ENCODE results near the gene SLC36A2.
"Not testable (repeated sequence)": the region's sequence is repeated elsewhere in the genome, so short reads cannot be mapped to it uniquely, and the experiment has no call there.

SLC36A2 gene

DNA sequence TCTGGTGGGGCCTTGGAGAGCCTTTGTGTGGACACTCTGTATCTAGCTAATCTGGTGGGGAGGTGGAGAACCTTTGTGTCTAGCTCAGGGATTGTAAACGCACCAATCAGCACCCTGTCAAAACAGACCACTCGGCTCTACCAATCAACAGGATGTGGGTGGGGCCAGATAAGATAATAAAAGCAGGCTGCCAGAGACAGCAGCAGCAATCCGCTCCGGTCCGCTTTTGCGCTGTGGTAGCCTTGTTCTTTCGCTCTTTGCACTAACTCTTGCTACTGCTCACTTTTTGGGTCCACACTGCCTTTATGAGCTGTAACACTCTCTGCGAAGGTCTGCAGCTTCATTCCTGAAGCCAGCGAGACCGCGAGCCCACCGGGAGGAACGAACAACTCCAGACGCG, 37.5 kb downstream of the SLC36A2 start:
- not testable (repeated sequence) for H3K4me3 Mint-ChIP-seq; DNase-seq (ENCODE audit: low spot score in 2 of 2); ATAC-seq; H3K36me3 Mint-ChIP-seq; H3K4me1 Mint-ChIP-seq; H3K9me3 Mint-ChIP-seq; H3K27ac Mint-ChIP-seq

DNA sequence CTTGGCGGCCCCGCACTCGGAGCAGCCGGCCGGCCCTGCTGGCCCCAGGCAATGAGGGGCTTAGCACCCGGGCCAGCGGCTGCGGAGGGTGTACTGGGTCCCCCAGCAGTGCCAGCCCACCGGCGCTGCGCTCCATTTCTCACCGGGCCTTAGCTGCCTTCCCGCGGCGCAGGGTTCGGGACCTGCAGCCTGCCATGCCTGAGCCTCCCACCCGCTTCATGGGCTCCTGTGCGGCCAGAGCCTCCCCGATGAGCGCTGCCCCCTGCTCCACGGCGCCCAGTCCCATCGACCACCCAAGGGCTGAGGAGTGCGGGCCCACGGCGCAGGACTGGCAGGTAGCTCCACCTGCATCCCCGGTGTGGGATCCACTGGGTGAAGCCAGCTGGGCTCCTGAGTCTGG, 38.1 kb downstream of the SLC36A2 start:
- H3K9me3 Mint-ChIP-seq; ATAC-seq; H3K36me3 Mint-ChIP-seq; DNase-seq (ENCODE audit: low spot score in 2 of 2); H3K4me3 Mint-ChIP-seq; H3K4me1 Mint-ChIP-seq; H3K27ac Mint-ChIP-seq: not testable (repeated sequence)

DNA sequence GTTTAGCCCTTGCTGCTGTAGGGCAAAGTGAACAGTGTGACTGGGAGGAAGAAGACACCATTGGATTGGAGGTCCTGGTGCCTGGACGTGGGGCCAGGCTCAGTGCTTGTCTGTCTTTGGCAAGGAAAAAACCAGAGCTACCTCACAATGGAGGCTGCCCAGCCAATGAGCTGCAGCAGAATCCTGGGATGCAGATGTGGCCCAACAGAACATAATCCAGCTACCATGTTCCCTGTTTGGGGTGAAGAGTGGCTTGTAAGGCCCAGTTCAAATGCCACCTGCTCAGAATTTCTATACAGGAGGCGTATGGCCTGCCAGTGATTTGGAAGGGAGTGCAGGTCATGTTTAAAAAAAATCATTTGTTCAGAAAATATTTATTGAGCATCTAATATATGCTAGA, 43.7 kb downstream of the SLC36A2 start, which contains the start of gene SLC36A3:
Gene SLC36A3 (minus strand): TSS at position 101 of the 400 bp plus-strand sequence. CDS start 412 bp downstream, outside the sequence.
- no peaks in the 10 kb centered on the region for H3K4me1 Mint-ChIP-seq
- no peak within 1 kb of the TSS for H3K27ac Mint-ChIP-seq
- no peaks in the 10 kb centered on the region for H3K9me3 Mint-ChIP-seq
- no peak for DNase-seq (ENCODE audit: low spot score in 2 of 2)
- no peak for ATAC-seq
- H3K4me3 Mint-ChIP-seq = no peak within 1 kb of the TSS
- no peaks in the 10 kb centered on the region for H3K36me3 Mint-ChIP-seq

DNA sequence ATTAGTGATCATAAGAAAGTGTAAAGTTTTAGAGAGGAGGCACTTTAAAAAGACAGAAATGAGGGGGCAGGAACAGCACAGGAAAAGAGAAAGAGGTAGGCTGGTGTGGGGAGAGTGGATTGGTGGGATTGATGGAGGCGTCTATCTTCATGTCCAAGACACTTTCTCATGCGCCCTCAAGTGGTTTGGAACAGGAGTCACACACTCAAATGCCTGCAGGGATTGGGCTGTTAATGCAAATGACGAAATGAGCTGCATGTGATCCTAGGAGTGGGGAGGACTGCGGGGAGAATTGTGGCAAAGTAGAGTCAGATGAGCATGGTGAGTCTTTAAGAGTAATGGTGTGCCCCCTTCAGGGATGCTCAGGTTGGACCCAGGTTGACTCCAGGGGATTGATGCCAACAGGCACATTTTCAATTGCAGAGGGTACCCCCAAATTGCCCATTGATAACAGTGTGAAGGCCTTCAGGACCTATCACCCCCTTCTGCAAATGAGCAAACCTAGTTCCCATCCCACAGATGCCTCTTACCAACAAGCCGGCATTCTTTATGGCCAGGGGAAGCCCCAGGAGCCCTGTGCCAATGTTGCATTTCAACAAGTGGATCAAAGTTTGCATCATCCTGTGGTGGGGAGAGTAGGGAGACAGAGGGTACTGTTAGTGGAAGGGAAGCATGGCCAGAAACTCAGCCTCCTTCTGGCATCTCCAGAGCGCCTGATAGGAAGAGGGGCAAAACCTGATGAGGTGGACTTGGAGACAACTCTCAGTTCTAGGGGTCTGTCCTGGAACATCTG, 49.1 kb downstream of the SLC36A2 start:
- H3K36me3 Mint-ChIP-seq = no peaks in the 10 kb centered on the region
- ATAC-seq (peak; percentile 64), DNase-seq (ENCODE audit: low spot score in 2 of 2) (no peak)
- no peak overlapping the region for H3K27ac Mint-ChIP-seq
- no peaks in the 10 kb centered on the region for H3K9me3 Mint-ChIP-seq
- no peak overlapping the region for H3K4me3 Mint-ChIP-seq
- peaks cover 6% of the 10 kb centered on the region for H3K4me1 Mint-ChIP-seq

DNA sequence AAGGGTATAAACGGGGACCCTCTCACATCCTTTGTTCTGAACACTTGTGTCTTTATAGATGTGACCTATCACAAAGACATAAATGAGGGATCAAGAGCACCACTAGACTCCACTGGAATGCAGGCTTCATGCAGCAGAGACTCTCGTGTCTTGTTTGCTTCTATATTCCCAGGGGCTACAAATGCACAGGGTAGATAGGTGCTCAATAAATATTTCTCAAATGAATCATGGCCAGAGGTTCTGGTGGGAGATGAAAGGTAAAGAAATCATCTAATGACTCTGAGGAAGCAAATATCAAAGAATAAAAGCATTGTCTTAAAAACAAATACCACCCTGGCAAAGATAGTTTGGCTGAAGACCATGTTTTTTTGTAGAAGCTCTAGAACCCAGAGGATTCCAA, 50.4 kb downstream of the SLC36A2 start:
- DNase-seq (ENCODE audit: low spot score in 2 of 2) (no peak), ATAC-seq (no peak)
- Mint-ChIP-seq H3K4me1 (peaks cover 6% of the 10 kb centered on the region), H3K27ac (no peak overlapping the region), H3K4me3 (no peak overlapping the region), H3K36me3 (no peaks in the 10 kb centered on the region), H3K9me3 (no peaks in the 10 kb centered on the region)

DNA sequence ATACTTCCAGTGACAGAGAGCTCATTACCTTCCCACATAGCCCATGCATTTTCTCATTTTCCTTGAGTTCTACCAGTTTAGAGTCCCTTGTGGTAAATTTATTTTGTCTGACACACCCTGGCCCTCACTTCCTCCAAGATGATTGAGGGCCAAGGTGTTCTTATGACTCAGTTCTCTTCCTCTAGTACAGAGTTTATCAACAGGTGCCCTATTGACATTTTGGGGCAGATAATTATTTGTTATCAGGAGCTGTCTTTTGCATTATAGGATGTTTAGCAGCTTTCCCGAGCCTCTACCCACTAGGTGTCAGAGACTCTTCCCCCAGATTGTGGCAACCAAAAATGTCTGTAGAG, 50.9 kb downstream of the SLC36A2 start:
- H3K36me3 Mint-ChIP-seq = no peaks in the 10 kb centered on the region
- no peaks in the 10 kb centered on the region for H3K9me3 Mint-ChIP-seq
- H3K4me3 Mint-ChIP-seq = no peak overlapping the region
- no peak overlapping the region for H3K27ac Mint-ChIP-seq
- DNase-seq (ENCODE audit: low spot score in 2 of 2) (no peak), ATAC-seq (no peak)
- H3K4me1 Mint-ChIP-seq = peaks cover 6% of the 10 kb centered on the region

DNA sequence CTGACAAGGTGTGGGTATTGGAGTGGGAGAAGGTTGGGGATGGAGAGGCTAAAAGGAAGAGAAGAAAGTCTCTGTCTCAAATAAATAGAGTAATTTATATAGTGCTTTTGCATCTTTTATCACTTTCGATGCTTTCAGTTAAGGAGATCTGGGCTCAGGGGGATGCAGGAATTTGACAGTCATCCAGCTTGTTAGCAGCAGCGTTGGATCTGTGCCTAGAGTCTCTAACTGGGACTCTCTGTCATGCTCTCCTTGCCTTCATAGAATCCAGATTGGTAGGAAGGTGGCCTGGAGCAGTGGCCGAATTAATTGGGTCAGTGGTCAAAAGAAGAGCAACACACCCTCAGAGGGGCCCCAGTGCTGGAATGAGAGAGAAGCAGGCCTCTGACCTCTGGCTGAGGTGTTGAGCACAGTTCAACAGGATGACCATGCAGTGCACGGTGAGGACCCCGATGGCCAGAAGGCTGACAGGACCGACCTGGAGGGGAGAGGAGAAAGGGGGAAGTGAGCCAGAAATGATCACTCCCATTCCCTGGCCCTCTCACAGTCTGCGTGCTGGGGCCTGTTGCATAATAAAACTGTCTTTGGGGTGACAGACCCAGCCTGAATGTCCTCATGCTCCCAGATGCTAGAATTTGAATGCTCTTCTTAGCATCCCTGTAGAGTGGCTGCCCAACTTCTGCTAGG, 51.4 kb downstream of the SLC36A2 start:
- Mint-ChIP-seq H3K4me3 (no peak overlapping the region), H3K4me1 (peaks cover 6% of the 10 kb centered on the region), H3K9me3 (no peaks in the 10 kb centered on the region), H3K36me3 (no peaks in the 10 kb centered on the region), H3K27ac (no peak overlapping the region)
- no peak for ATAC-seq
- DNase-seq (ENCODE audit: low spot score in 2 of 2) = no peak

DNA sequence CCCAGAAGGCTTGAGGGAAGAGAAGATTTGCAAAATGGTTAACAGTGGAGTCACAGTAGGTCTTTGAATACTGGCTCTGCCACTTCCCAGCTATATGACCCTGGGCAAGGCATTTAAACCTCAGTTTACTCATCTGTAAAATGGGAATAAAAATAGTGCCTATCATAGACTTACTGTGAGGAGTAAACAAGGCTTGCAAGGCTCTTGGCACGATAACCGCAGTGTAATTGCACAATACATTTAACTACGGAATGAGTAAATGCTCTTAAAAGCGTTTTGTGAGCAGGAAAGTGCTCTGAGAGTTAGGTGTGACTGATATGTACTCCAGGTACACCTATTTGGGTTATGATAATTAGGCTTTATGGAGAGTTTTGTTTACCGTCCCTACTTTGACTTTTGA, 52.2 kb downstream of the SLC36A2 start:
- DNase-seq (ENCODE audit: low spot score in 2 of 2) = no peak
- peaks cover 6% of the 10 kb centered on the region for H3K4me1 Mint-ChIP-seq
- ATAC-seq = no peak
- no peak overlapping the region for H3K4me3 Mint-ChIP-seq
- no peaks in the 10 kb centered on the region for H3K36me3 Mint-ChIP-seq
- no peaks in the 10 kb centered on the region for H3K9me3 Mint-ChIP-seq
- H3K27ac Mint-ChIP-seq = no peak overlapping the region

DNA sequence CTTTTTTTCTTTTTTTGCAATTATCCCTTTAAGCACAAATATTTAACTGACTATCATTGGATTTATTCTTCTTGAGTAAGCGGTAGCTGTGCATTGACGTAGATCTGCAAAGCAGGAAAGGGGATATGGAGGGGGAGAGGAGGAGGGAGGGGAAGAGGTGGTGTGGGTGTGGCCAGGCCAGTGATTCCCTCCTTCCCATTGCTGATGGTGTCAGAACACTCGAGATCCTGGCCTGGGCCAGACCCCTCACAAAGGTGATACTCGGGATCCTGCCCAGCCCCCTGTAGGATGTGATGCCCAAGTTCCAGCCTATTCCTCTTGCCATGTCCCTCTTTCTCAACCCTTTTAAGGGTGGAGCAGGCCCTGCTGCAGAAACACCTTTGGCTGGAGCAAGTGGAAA, 53.7 kb downstream of the SLC36A2 start:
- Mint-ChIP-seq H3K4me3 (no peak overlapping the region), H3K36me3 (no peaks in the 10 kb centered on the region), H3K4me1 (peaks cover 6% of the 10 kb centered on the region), H3K27ac (no peak overlapping the region), H3K9me3 (no peaks in the 10 kb centered on the region)
- DNase-seq (ENCODE audit: low spot score in 2 of 2) = no peak
- no peak for ATAC-seq

DNA sequence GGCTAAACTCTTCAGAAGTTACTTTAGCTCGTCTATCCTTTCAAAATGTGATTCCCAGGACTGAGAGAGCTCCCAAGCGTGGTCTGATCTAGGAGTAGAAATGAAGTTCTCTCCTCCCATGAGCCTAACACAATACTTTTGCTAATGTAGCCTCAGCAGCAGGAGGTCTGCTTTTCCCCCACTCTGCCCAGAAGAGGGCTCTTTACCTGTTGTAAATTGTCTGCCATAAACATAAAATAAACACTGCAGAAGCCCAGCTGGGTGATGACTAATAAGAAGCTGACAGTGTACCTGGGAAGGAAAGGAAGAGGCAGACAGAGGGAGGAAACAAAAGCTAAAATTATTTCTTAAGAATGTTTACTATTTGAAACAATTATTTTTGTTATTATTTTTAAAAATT, 59.2 kb downstream of the SLC36A2 start:
- H3K36me3 Mint-ChIP-seq = no peaks in the 10 kb centered on the region
- H3K4me1 Mint-ChIP-seq = no peaks in the 10 kb centered on the region
- ATAC-seq = no peak
- no peak for DNase-seq (ENCODE audit: low spot score in 2 of 2)
- no peak overlapping the region for H3K4me3 Mint-ChIP-seq
- H3K9me3 Mint-ChIP-seq = no peaks in the 10 kb centered on the region
- H3K27ac Mint-ChIP-seq = no peak overlapping the region

DNA sequence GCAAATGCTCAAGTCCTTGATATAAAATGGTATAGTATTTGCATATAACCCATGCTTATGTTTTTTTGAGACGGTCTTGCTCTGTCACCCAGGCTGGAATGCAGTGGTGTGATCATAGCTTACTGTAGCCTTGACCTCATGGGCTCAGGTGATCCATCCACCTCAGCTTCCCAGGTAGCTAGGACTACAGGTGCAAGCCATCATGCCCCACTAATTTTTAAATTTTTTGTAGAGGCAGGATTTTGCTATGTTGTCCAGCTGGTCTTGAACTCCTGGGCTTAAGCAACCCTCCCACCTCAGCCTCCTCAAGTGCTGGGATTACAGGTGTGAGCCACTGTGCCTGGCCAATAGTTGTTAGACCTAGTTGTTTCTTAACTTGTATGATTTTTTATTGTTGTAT, 61.1 kb downstream of the SLC36A2 start:
- Mint-ChIP-seq H3K4me1 (no peaks in the 10 kb centered on the region), H3K4me3 (no peak overlapping the region), H3K9me3 (no peaks in the 10 kb centered on the region), H3K36me3 (no peaks in the 10 kb centered on the region), H3K27ac (no peak overlapping the region)
- DNase-seq (ENCODE audit: low spot score in 2 of 2) (no peak), ATAC-seq (no peak)

DNA sequence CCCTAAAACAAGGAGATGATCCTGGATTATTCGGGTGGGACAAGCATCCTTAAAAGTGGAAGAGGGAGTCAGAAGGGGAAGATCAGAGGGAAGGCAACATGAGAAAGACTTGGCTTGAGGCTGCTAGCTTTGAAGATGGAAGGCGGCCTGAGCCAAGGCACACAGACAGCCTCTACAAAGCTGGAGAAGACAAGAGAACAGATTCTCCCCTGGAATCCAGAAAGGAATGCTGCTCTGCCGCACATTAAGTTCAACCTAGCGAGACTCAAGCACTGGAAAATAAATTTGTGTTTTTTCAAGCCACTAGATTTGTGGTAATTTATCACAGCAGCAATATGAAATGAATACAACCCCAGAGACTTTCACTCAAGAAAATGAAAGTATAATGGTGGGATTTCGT, 61.7 kb downstream of the SLC36A2 start:
- no peaks in the 10 kb centered on the region for H3K4me1 Mint-ChIP-seq
- no peak for DNase-seq (ENCODE audit: low spot score in 2 of 2)
- no peaks in the 10 kb centered on the region for H3K36me3 Mint-ChIP-seq
- H3K4me3 Mint-ChIP-seq = no peak overlapping the region
- H3K9me3 Mint-ChIP-seq = no peaks in the 10 kb centered on the region
- no peak overlapping the region for H3K27ac Mint-ChIP-seq
- no peak for ATAC-seq

DNA sequence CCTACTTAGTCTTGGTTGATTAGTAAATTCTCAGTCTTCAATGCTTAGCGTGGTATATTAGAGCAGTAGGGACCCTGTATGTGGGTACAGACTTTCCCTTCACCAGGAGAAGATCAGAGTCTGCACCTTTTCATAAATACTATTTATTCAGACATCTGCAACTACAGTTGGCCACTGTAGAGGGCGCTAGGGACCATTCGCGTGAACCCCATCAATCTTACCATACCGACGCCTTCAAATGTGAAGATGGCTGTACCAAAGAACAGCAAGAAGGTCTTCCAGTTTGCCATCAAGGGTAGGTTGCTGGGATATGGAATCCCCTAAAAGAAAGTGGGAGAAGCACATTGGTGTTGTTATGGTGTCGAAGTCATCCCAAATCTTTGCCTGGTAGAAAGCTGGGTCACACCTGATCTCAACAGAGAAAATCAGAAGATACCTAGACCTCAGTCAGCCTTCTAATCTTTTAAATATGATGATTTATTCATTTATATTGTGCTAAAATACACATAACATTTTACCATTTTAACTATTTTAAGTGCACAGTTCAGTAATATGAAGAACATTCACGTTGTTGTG, 62.9 kb downstream of the SLC36A2 start:
- Mint-ChIP-seq H3K36me3 (no peaks in the 10 kb centered on the region), H3K4me1 (no peaks in the 10 kb centered on the region), H3K27ac (no peak overlapping the region), H3K9me3 (no peaks in the 10 kb centered on the region), H3K4me3 (no peak overlapping the region)
- ATAC-seq (no peak), DNase-seq (ENCODE audit: low spot score in 2 of 2) (no peak)

DNA sequence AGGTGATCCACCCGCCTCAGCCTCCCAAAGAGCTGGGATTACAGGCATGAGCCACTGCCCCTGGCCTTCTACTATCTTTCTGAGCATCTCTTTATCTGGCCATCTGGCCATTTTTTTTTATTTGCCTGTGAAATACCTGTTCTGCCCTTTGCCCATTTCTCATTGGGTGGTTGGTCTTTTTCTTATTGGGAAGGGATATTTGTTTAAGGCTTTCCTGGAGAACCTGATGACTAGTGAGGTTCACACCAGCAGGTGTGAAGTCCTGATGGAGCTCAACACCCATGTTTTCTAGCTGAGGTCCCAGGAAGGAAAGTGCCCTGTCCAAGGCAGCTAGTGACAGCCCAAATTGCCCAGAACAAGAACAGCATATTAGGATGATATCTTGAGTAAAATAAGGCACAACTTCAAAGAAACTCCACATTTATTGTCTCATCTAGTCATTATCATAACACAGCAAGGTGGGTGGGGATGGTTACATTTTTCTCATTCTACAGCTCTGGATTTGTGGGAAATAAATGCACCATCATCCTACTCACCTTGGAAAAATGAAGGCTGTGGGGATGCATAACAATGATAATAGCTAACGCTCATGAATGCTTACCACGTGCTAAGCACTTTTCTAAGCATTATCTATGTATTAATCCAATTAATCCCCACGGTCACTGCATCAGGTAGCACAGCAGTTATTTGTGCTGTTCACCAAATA, 64.1 kb downstream of the SLC36A2 start:
- ATAC-seq (no peak), DNase-seq (ENCODE audit: low spot score in 2 of 2) (no peak)
- Mint-ChIP-seq H3K4me3 (no peak overlapping the region), H3K27ac (no peak overlapping the region), H3K36me3 (no peaks in the 10 kb centered on the region), H3K9me3 (no peaks in the 10 kb centered on the region), H3K4me1 (no peaks in the 10 kb centered on the region)

DNA sequence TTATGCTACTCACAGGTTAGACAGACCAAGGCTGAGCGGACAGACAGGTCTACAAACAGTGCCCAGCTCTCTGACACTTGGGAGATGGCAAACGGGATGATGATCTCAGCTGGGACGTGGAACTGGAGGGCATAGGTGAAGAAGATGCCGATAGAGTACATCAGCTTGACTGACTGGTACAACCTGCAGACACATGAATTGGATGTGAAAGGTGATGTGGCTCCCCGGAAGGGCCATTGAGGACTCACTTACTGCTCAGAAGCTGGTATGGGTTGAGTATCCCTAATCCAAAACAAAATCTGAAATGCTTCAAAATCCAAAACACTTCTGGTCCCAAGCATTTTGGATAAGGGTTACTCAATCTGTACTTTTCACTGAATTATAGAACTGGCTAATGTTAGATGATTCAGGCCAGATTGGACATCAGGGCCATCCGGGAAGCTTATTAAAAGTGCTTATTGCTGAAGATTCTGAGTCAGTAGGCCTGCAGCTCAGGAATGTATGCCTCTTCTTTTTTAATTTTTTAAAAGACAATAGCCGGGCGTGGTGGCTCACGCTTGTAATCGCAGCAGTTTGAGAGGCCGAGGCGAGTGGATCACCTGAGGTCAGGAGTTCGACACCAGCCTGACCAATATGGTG, 66.2 kb downstream of the SLC36A2 start:
- ATAC-seq = no peak
- H3K36me3 Mint-ChIP-seq = no peaks in the 10 kb centered on the region
- H3K4me1 Mint-ChIP-seq = no peaks in the 10 kb centered on the region
- no peaks in the 10 kb centered on the region for H3K9me3 Mint-ChIP-seq
- no peak overlapping the region for H3K27ac Mint-ChIP-seq
- H3K4me3 Mint-ChIP-seq = no peak overlapping the region
- no peak for DNase-seq (ENCODE audit: low spot score in 2 of 2)

Measured in stimulated activated effector memory CD8-positive, alpha-beta T cell treated with anti-CD3 and anti-CD28 coated beads, Interleukin-12 subunit alpha, Interleukin-12 subunit beta, amount 100 ng/mL, for 72 hours (primary cell).